Dendritic cell treated with granulocyte-macrophage colony-stimulating factor and Interleukin-4, amounts not matched to agents 40 ng/mL and 50 ng/mL, for 4 days (primary cell): ENCODE measurements around the gene AREL1.
A peak's percentile ranks its signal among the peaks of the same experiment; 100 is the strongest.
"Not testable (repeated sequence)": the region's sequence is repeated elsewhere in the genome, so short reads cannot be mapped to it uniquely, and the experiment has no call there.

ENCODE experiments used
- H3K27ac Mint-ChIP-seq: one replicate; pipeline ENCODE4 v1.8.0; 2022; ENCODE audit warnings: mild to moderate bottlenecking, mixed read lengths
- H3K27me3 Mint-ChIP-seq: one replicate; pipeline ENCODE4 v1.8.0; 2022; ENCODE audit warnings: mild to moderate bottlenecking, mixed read lengths
- H3K36me3 Mint-ChIP-seq: one replicate; pipeline ENCODE4 v1.8.0; 2022; ENCODE audit warnings: low read depth, mixed read lengths
- H3K4me1 Mint-ChIP-seq: one replicate; pipeline ENCODE4 v1.8.0; 2022; ENCODE audit warnings: low read depth, mixed read lengths
- H3K4me3 Mint-ChIP-seq: one replicate; pipeline ENCODE4 v1.8.0; 2022; ENCODE audit warnings: mild to moderate bottlenecking, moderate library complexity, mixed read lengths
- H3K9me3 Mint-ChIP-seq: one replicate; pipeline ENCODE4 v1.8.0; 2022; ENCODE audit warnings: mixed read lengths
- intact Hi-C: fragments of 100-400 bp; cut with micrococcal nuclease; formaldehyde crosslinking; loops from one replicate; pipeline ENCODE4 v1.15.0; 2022

Gene AREL1, protein sequence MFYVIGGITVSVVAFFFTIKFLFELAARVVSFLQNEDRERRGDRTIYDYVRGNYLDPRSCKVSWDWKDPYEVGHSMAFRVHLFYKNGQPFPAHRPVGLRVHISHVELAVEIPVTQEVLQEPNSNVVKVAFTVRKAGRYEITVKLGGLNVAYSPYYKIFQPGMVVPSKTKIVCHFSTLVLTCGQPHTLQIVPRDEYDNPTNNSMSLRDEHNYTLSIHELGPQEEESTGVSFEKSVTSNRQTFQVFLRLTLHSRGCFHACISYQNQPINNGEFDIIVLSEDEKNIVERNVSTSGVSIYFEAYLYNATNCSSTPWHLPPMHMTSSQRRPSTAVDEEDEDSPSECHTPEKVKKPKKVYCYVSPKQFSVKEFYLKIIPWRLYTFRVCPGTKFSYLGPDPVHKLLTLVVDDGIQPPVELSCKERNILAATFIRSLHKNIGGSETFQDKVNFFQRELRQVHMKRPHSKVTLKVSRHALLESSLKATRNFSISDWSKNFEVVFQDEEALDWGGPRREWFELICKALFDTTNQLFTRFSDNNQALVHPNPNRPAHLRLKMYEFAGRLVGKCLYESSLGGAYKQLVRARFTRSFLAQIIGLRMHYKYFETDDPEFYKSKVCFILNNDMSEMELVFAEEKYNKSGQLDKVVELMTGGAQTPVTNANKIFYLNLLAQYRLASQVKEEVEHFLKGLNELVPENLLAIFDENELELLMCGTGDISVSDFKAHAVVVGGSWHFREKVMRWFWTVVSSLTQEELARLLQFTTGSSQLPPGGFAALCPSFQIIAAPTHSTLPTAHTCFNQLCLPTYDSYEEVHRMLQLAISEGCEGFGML

DNA sequence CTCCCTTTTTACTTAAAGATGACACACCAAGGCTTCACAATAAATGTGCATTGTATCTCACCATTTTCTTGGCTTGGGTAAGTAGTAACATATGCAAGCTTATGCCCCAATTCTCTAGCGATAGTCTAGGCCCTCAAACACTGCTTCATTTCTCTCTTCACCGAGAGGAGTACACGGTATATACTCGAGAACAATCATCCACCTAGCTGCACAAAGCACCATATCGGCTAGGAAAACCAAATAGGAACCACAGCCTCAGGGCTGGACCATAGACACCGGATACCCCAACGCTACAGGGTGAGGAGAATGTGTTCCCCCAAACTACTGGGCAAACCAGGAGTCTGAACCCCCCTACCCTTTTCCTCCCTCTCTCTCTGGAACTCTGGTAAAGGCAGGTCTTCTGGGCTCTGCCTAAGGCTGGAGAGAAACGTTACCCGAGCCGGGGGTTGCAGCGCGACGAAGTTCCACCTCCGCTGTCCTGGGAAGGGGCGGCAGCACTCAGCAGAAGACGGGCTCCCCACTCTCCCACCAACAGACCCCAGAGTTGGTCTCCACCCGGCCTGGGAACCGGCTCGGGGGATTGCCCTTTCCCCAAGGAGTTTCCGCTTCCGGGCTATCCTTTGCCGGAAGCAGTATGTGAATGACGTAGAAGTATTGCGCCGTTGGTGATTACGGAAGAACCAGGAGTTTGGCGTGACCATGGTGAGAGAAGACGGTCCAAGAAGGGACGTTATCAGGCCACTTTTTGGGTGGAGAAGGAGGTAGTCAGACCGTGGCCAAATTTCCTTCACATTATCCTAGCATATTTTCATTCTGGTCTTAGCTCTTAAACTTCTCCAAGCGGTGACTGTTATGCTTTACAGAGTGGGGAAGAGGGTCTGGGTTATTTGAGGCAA is at the start of gene AREL1, which contains the start of gene FCF1:
Gene AREL1 (minus strand): TSS at position 582 of the 896 bp plus-strand sequence. CDS start 27,465 bp downstream, outside the sequence.
Gene FCF1 (plus strand): TSS at position 646 of the 896 bp plus-strand sequence. CDS start 54 bp downstream, at position 700.
- Mint-ChIP-seq H3K36me3 (peaks cover 43% of the 10 kb centered on the region), H3K9me3 (no peaks in the 10 kb centered on the region), H3K27me3 (no peaks in the 10 kb centered on the region), H3K27ac (peak within 1 kb of the TSS; percentile 98), H3K4me3 (peak within 1 kb of the TSS; percentile 94), H3K4me1 (peaks cover 18% of the 10 kb centered on the region)
- intact Hi-C loops: loop anchor here (2.0 to 5.0 kb wide), 3 partner anchors 50 to 220 kb away; partner anchors contain the start of genes ISCA2, NPC2 and YLPM1

DNA sequence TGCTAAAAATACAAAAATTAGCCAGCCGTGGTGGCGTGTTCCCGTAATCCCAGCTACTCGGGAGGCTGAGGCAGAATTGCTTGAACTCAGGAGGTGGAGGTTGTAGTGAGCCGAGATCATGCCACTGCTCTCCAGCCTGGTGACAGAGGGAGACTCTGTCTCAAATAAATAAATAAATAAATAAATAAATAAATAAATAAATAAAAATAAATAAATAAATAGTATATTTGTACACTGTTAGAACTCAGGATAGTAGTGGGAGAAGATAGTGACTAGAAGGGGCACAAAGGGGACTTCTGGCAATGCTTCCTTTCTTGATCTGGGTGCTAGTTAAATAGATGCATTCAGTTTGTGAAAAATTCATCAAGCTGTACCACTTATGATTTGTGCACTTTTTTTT is 45.6 kb upstream of the AREL1 start:
- intact Hi-C loops, H3K4me3 Mint-ChIP-seq, H3K4me1 Mint-ChIP-seq, H3K27me3 Mint-ChIP-seq, H3K9me3 Mint-ChIP-seq, H3K36me3 Mint-ChIP-seq, H3K27ac Mint-ChIP-seq: not testable (repeated sequence)

DNA sequence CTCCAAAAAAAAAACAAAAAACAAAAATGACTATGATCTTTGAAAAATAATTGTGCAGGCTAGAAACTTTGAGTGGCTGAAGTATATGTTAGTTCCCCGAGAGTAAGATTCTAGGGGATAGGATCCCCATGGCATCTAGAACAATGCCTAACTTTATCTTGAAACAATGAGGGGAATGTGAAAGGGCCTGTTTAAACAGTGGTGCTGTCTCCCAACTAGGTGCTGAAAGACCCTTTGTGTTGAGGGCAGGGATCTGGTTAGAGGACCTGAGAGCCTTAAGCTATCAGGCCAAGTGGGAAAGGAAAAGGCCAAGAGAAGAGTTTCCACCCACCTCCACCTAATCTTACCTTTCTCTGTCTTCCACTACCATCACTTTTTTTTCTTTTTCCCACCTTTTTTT is 43.4 kb upstream of the AREL1 start:
- no peaks in the 10 kb centered on the region for H3K4me1 Mint-ChIP-seq
- H3K27ac Mint-ChIP-seq: no peak overlapping the region
- intact Hi-C loops: no loop called here
- no peak overlapping the region for H3K4me3 Mint-ChIP-seq
- H3K27me3 Mint-ChIP-seq: peaks cover 3% of the 10 kb centered on the region
- peaks cover 24% of the 10 kb centered on the region for H3K9me3 Mint-ChIP-seq
- peaks cover 6% of the 10 kb centered on the region for H3K36me3 Mint-ChIP-seq

DNA sequence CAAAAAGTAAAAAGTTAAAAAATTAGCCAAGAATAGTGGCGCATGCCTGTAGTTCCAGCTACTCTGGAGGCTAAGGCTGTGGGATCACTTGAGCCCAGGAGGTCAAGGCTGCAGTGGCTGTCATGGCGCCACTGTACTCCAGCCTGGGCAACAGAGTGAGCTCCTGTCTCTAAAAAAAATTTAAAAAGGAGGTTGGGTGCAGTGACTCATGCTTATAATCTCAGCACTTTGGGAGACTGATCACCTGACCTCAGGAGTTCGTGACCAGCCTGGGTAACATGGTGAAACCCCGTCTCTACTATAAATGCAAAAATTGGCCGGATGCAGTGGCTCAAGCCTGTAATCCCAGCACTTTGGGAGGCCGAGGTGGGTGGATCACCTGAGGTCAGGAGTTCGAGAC is 42.0 kb upstream of the AREL1 start:
- Mint-ChIP-seq H3K9me3 (peaks cover 24% of the 10 kb centered on the region), H3K27ac (no peak overlapping the region), H3K27me3 (peaks cover 3% of the 10 kb centered on the region), H3K4me1 (no peaks in the 10 kb centered on the region), H3K36me3 (peaks cover 6% of the 10 kb centered on the region), H3K4me3 (no peak overlapping the region)
- intact Hi-C loops: no loop called here

DNA sequence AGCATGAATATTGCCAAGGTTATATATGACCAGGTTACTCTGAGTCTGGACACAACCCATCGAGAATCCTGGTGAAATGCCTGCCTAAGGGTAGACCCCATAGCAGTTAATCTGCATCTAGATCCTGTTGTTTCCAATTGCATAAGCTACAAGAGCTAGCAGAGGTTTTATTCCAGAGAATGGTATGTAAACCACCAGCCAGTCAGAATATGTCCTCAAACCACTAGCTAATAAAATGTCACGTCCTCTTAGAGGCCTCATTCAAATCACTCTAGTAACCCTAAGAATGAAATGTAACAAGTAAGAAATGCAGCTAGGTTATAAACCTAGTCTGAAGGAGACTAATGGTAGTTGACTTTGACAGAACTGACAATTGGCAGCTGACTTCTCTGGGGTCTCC is 41.3 kb upstream of the AREL1 start:
- Mint-ChIP-seq H3K36me3 (peaks cover 6% of the 10 kb centered on the region), H3K27ac (no peak overlapping the region), H3K27me3 (peaks cover under 1% of the 10 kb centered on the region), H3K9me3 (peaks cover 24% of the 10 kb centered on the region), H3K4me1 (no peaks in the 10 kb centered on the region), H3K4me3 (no peak overlapping the region)
- intact Hi-C loops: no loop called here

DNA sequence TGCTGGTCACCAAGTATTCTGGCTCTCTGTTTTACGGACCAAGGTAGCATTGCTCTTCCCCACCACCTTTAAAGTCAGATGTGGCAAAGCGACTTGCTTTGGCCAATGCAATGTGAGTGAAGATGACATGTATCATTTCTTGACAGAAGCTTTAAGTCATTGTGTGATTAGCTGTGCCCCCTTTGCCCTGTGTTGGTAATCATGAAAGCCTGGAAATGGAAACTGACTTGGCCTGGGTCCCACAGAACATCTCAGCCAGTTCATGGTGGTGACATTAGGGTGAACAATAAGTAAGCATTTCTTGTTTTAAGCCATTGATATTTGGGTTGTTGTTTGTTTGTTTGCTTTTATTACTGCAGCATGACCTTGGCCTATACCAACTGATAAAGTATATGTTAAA is 34.4 kb upstream of the AREL1 start:
- H3K4me3 Mint-ChIP-seq: no peak overlapping the region
- H3K36me3 Mint-ChIP-seq: no peaks in the 10 kb centered on the region
- no peaks in the 10 kb centered on the region for H3K27me3 Mint-ChIP-seq
- intact Hi-C loops: no loop called here
- no peak overlapping the region for H3K27ac Mint-ChIP-seq
- no peaks in the 10 kb centered on the region for H3K4me1 Mint-ChIP-seq
- H3K9me3 Mint-ChIP-seq: peaks cover 7% of the 10 kb centered on the region

DNA sequence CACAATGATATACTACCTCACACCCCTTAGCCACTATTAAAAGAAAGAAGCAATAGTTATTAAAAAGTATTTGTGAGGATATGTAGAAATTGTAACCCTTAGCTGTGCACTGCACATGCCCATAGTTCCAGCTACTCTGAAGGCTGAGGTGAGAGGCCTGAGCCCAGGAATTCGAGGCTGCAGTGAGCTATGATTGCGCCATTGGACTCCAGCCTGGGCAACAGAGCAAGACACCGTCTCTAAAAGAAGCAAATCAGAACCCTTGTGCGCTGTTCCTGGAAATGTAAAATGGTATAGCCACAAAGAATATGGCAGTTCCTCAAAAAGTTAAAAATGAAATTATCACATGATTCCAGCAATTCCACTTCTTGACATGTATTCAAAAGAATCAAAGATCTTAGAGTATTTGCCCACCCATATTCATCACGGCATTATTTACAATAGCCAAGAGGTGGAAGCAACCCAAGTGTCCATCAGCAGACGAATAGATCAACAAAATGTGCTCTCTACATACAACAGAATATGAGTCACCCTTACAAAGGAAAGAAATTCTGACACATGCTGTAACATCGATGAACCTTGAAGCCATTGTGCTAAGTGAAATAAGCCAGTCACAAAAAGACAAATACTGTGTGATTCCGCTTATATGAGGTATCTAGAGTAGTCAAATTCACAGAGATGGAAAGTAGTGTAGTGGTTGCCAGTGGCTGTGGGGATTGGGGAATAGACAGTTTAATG is 26.6 kb upstream of the AREL1 start:
- no peaks in the 10 kb centered on the region for H3K27me3 Mint-ChIP-seq
- no peak overlapping the region for H3K27ac Mint-ChIP-seq
- H3K36me3 Mint-ChIP-seq: peaks cover 47% of the 10 kb centered on the region
- H3K9me3 Mint-ChIP-seq: no peaks in the 10 kb centered on the region
- H3K4me1 Mint-ChIP-seq: no peaks in the 10 kb centered on the region
- intact Hi-C loops: no loop called here
- no peak overlapping the region for H3K4me3 Mint-ChIP-seq

DNA sequence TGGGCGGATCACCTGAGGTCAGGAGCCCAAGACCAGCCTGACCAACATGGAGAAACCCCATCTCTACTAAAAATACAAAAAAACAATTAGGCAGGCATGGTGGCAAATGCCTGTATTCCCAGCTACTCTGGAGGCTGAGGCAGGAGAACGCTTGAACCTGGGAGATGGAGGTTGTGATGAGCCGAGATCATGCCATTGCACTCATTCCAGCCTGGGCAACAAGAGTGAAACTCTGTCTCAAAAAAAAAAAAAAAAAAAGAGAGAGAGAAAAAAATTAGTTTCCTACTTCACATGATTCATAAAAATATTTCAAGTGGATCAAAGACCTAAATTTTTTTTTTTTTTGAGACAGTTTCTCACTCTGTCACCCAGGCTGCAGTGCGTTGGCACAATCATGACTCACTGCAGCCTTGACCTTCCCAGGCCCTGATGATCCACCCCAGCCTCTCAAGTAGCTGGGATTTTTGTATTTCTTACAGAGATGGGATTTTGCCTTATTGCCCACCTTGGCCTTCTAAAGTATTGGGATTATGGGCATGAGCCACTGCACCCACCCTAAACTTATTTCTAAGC is 25.0 kb upstream of the AREL1 start:
- no peaks in the 10 kb centered on the region for H3K9me3 Mint-ChIP-seq
- no peaks in the 10 kb centered on the region for H3K27me3 Mint-ChIP-seq
- intact Hi-C loops: no loop called here
- no peak overlapping the region for H3K27ac Mint-ChIP-seq
- H3K4me3 Mint-ChIP-seq: no peak overlapping the region
- H3K4me1 Mint-ChIP-seq: no peaks in the 10 kb centered on the region
- peaks cover 63% of the 10 kb centered on the region for H3K36me3 Mint-ChIP-seq

DNA sequence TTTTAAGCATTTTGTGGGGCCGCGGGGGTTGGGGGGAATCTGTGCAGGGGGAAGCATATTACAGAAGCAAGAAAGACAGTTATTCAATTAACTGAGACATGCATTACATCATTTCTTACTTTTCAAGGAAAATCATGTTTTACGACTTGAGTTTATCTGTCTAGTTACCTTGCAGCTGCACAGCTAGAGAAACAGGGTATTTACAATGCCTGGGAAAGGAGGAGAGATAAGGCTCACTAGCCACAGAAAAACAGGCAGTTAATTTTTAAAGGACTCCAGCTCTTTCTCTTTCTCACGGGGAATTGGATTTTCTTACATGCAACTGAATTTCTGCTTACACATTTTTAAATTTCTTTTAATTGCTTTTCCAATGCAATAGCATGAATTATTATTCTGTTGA is 22.2 kb upstream of the AREL1 start:
- no peaks in the 10 kb centered on the region for H3K9me3 Mint-ChIP-seq
- H3K36me3 Mint-ChIP-seq: peaks cover 85% of the 10 kb centered on the region
- intact Hi-C loops: no loop called here
- H3K27me3 Mint-ChIP-seq: no peaks in the 10 kb centered on the region
- no peak overlapping the region for H3K4me3 Mint-ChIP-seq
- no peaks in the 10 kb centered on the region for H3K4me1 Mint-ChIP-seq
- H3K27ac Mint-ChIP-seq: no peak overlapping the region

DNA sequence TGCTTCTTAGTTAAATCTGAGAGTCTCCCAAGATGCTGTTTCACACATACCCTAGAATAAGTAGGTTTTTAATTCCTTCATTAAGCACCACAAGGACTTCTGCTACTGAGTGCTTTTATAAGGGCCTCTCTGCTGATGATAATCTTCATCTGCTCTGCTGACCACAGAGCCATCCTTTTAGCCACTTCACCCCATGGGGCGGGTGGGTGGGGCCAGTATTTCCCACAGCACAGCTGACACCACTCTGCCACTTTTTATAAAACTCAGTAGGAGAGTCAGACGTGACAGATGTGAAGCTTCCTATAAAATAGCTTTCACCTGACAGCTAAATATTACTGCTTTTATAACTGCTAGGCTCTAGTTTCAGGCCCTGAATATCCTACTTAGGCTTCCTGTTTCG is 20.3 kb upstream of the AREL1 start:
- Mint-ChIP-seq H3K36me3 (peaks cover 88% of the 10 kb centered on the region), H3K9me3 (no peaks in the 10 kb centered on the region), H3K4me3 (no peak overlapping the region), H3K27ac (no peak overlapping the region), H3K4me1 (no peaks in the 10 kb centered on the region), H3K27me3 (no peaks in the 10 kb centered on the region)
- intact Hi-C loops: no loop called here

DNA sequence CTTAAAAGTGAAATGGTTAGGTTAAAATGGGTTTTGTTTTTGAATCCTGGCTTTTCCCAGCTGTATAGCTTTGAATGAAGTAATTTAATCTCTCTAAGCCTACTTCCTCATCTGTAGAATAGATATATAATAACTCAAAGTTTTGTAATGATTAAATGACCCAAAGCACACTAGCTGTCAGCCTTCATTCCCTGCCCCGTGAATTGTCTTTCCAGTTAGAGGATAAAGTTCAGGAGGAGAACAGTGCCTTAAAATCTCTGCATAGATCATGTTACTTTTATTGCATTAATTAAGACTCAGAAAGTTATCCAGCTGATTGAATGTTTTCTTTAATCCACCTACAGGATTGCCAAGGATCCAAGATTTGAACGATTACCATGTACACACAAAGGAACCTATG is 19.5 kb upstream of the AREL1 start:
- no peaks in the 10 kb centered on the region for H3K27me3 Mint-ChIP-seq
- intact Hi-C loops: no loop called here
- no peaks in the 10 kb centered on the region for H3K9me3 Mint-ChIP-seq
- H3K4me3 Mint-ChIP-seq: no peak overlapping the region
- H3K4me1 Mint-ChIP-seq: no peaks in the 10 kb centered on the region
- peaks cover 80% of the 10 kb centered on the region for H3K36me3 Mint-ChIP-seq
- no peak overlapping the region for H3K27ac Mint-ChIP-seq

DNA sequence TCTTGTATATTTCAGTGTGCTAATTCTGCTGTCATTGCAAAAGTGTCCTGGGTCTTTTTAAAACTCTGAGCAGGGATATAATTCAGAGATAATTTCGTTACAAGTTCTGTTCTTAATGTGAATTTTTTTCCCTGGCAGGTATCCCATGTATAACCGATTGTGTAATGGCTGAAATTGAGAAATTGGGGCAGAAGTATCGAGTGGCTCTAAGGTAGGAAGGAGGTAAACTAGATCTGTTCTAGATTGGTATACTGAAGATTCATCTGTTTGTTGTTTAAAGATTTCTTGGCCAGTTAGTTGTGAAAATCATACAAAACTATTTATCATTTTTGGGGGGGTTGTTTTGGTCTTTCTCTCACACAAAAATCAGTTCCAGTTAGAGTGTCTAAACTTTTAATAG is 10.3 kb upstream of the AREL1 start:
- peaks cover 7% of the 10 kb centered on the region for H3K4me1 Mint-ChIP-seq
- intact Hi-C loops: no loop called here
- no peaks in the 10 kb centered on the region for H3K27me3 Mint-ChIP-seq
- H3K4me3 Mint-ChIP-seq: no peak overlapping the region
- H3K36me3 Mint-ChIP-seq: peaks cover 78% of the 10 kb centered on the region
- H3K27ac Mint-ChIP-seq: no peak overlapping the region
- no peaks in the 10 kb centered on the region for H3K9me3 Mint-ChIP-seq

DNA sequence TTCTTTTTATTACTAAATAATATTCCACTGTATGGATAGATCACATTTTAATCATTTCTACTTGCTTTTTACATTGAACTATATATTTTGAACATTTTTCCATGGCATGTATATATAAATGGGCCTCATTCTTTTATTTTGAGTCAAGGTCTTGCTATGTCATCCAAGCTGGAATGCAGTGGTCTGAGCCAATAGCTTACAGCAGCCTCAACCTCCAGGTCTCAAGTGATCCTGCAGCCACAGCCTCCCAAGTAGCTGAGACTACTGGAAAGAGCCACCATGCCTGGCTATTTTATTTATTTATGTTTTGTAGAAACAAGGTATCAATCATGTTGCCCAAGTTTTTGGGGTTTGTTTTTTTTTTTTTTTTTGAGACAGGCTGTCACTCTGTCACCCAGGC is 7.6 kb upstream of the AREL1 start:
- peaks cover 7% of the 10 kb centered on the region for H3K4me1 Mint-ChIP-seq
- no peaks in the 10 kb centered on the region for H3K27me3 Mint-ChIP-seq
- peaks cover 95% of the 10 kb centered on the region for H3K36me3 Mint-ChIP-seq
- no peak overlapping the region for H3K4me3 Mint-ChIP-seq
- H3K9me3 Mint-ChIP-seq: no peaks in the 10 kb centered on the region
- H3K27ac Mint-ChIP-seq: no peak overlapping the region
- intact Hi-C loops: no loop called here
